Stimulated activated CD8-positive, alpha-beta memory T cell treated with anti-CD3 and anti-CD28 coated beads, Interleukin-4, amount 100 ng/mL, for 4 hours (primary cell): ENCODE measurements around the gene EVL.

Experiments
- DNase-seq, 2 donors: peaks; one replicate each; pipeline ENCODE4 v3.0.0-alpha.2; 2020; ENCODE audit warnings: low read depth in 2 of 2, low spot score in 1 of 2

EVL gene

GRCh38 chr14:100037353-100037752 lies 27.9 kb upstream of the EVL start:
- no peak for DNase-seq

GRCh38 chr14:100038065-100038464 lies 27.2 kb upstream of the EVL start:
- DNase-seq = no peak

GRCh38 chr14:100039903-100040302 lies 25.3 kb upstream of the EVL start:
- no peak for DNase-seq

- no peak for DNase-seq
Measured at GRCh38 chr14:100041271-100041670, 24.0 kb upstream of the EVL start.

- DNase-seq = no peak
Measured at GRCh38 chr14:100042286-100042685, 22.9 kb upstream of the EVL start.

GRCh38 chr14:100045642-100046344 lies 19.4 kb upstream of the EVL start:
- DNase-seq = no peak

GRCh38 chr14:100047600-100047999 lies 17.6 kb upstream of the EVL start:
- no peak for DNase-seq

- no peak for DNase-seq
Measured at GRCh38 chr14:100048786-100049185, 16.4 kb upstream of the EVL start.

GRCh38 chr14:100049220-100049619 lies 16.0 kb upstream of the EVL start:
- no peak for DNase-seq

- no peak for DNase-seq
Measured at GRCh38 chr14:100051103-100051502, 14.1 kb upstream of the EVL start.

- no peak for DNase-seq
Measured at GRCh38 chr14:100051543-100051942, 13.7 kb upstream of the EVL start.

GRCh38 chr14:100052819-100053218 lies 12.4 kb upstream of the EVL start:
- DNase-seq = no peak

GRCh38 chr14:100054316-100055075 lies 10.7 kb upstream of the EVL start:
- DNase-seq = no peak

GRCh38 chr14:100056431-100056830 lies 8.8 kb upstream of the EVL start:
- no peak for DNase-seq

- no peak for DNase-seq
Measured at GRCh38 chr14:100056964-100057795, 8.0 kb upstream of the EVL start.

GRCh38 chr14:100058777-100059437 lies 6.3 kb upstream of the EVL start:
- no peak for DNase-seq

- DNase-seq = no peak
Measured at GRCh38 chr14:100059438-100059781, 5.8 kb upstream of the EVL start.

- DNase-seq = no peak
Measured at GRCh38 chr14:100060760-100061159, 4.5 kb upstream of the EVL start.

GRCh38 chr14:100062590-100062989 lies 2.6 kb upstream of the EVL start:
- no peak for DNase-seq

GRCh38 chr14:100063314-100063941 lies 1.8 kb upstream of the EVL start:
- DNase-seq = no peak
